GM15510 (cell line): Measurements from ENCODE around the gene SYCP2L.

Source experiments
- POLR2A ChIP-seq: IDR thresholded peaks from 3 replicates; pipeline ENCODE4 v1.6.1; 2011; ENCODE audit warnings: borderline replicate concordance; ENCODE audit not compliant: insufficient read length; ENCODE audit errors: extremely low read depth

Gene SYCP2L

GRCh38 chr6:10877012-10877411, 9.8 kb upstream of the SYCP2L start:
- TF ChIP-seq POLR2A: no peak

GRCh38 chr6:10877871-10878270, 9.0 kb upstream of the SYCP2L start:
- TF ChIP-seq POLR2A: no peak

GRCh38 chr6:10880366-10880765, 6.5 kb upstream of the SYCP2L start:
- TF ChIP-seq POLR2A: no peak

GRCh38 chr6:10882657-10883171, 4.1 kb upstream of the SYCP2L start:
- no peak for TF ChIP-seq POLR2A

- TF ChIP-seq POLR2A: no peak
These were observed 3.3 kb upstream of the SYCP2L start for GRCh38 chr6:10883312-10884244.

GRCh38 chr6:10884245-10884972, 2.4 kb upstream of the SYCP2L start:
- no peak for TF ChIP-seq POLR2A

GRCh38 chr6:10890151-10890550, 3.3 kb downstream of the SYCP2L start:
- TF ChIP-seq POLR2A: no peak

GRCh38 chr6:10891960-10892359, 5.1 kb downstream of the SYCP2L start:
- no peak for TF ChIP-seq POLR2A

- no peak for TF ChIP-seq POLR2A
These were observed 8.1 kb downstream of the SYCP2L start for GRCh38 chr6:10894958-10895357.

GRCh38 chr6:10896691-10897090, 9.8 kb downstream of the SYCP2L start:
- no peak for TF ChIP-seq POLR2A

GRCh38 chr6:10901770-10902169, 14.9 kb downstream of the SYCP2L start:
- TF ChIP-seq POLR2A: no peak

GRCh38 chr6:10904015-10904414, 17.2 kb downstream of the SYCP2L start:
- no peak for TF ChIP-seq POLR2A

- TF ChIP-seq POLR2A: no peak
These were observed 21.4 kb downstream of the SYCP2L start for GRCh38 chr6:10908228-10908627.

GRCh38 chr6:10933126-10933525, 46.3 kb downstream of the SYCP2L start:
- TF ChIP-seq POLR2A: no peak

- no peak for TF ChIP-seq POLR2A
These were observed 53.0 kb downstream of the SYCP2L start for GRCh38 chr6:10939840-10940239.
